Measurements from ENCODE around the gene INPP5D. TPM values are rescaled to one million over a fixed set of nuclear protein-coding genes. Genes with fewer than 3 reads are reported as not detected.

The INPP5D gene
- total RNA-seq, 2 experiments from 2014 or later: 157 to 163 TPM

DNA sequence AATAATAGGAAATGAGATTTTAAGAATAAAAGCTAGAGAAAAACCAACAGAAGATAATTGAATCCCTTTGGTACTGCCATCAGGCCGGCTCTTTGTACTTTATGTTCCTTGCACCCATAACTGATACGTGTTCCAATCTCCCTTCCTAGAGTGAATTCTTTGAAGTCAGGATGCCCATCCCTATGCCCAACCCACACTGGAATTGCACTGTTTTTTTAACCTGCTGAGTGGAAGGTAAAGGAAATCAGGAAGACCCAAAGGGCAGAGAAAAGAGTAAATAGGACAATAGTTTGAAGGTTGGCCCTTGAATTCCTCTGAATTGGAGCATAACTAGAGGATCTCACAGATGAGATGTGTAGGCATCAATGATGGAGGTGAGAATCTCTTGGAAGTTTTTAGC lies 187.0 kb downstream of the INPP5D start:
- ChIA-PET POLR2A (interaction anchor here (0.8 to 1.4 kb wide), 4 partner anchors 12 to 21 kb away, joined by 3 to 5 read pairs (median 4); no protein-coding TSS in a partner anchor), CTCF (interaction anchor here (0.5 to 1.0 kb wide), 2 partner anchors 12 to 16 kb away, joined by 3 to 5 read pairs; no protein-coding TSS in a partner anchor)
- Mint-ChIP-seq H3K27ac (peak overlapping the region; percentile 91), H3K27me3 (no peaks in the 10 kb centered on the region), H3K9me3 (no peaks in the 10 kb centered on the region), H3K4me1 (peaks cover 60% of the 10 kb centered on the region), H3K4me3 (no peak overlapping the region), H3K36me3 (ENCODE audit: low read depth) (peaks cover 2% of the 10 kb centered on the region)
- no peak for DNase-seq

GRCh38 chr2:233247744-233248143 lies 187.6 kb downstream of the INPP5D start:
- H3K27ac Mint-ChIP-seq: peak overlapping the region; percentile 91
- H3K4me1 Mint-ChIP-seq: peaks cover 56% of the 10 kb centered on the region
- no peaks in the 10 kb centered on the region for H3K27me3 Mint-ChIP-seq
- no peaks in the 10 kb centered on the region for H3K9me3 Mint-ChIP-seq
- H3K4me3 Mint-ChIP-seq: no peak overlapping the region
- CTCF ChIA-PET: interaction anchor here (1.0 kb wide), 1 partner anchor 17 kb away, joined by 3 read pairs; no protein-coding TSS in a partner anchor
- DNase-seq: peak; percentile 64
- POLR2A ChIA-PET: interaction anchor here (1.0 to 1.4 kb wide), 2 partner anchors 13 to 17 kb away, joined by 3 to 4 read pairs; no protein-coding TSS in a partner anchor
- peaks cover 7% of the 10 kb centered on the region for H3K36me3 Mint-ChIP-seq (ENCODE audit: low read depth)

GRCh38 chr2:233248999-233249398 lies 188.9 kb downstream of the INPP5D start:
- DNase-seq: no peak
- peak overlapping the region; percentile 9 for H3K4me3 Mint-ChIP-seq
- CTCF ChIA-PET: interaction anchor here (0.8 to 4.7 kb wide), 4 partner anchors 17 to 189 kb away, joined by 3 to 86 read pairs (median 4); partner anchors contain the start of gene INPP5D
- peaks cover 60% of the 10 kb centered on the region for H3K4me1 Mint-ChIP-seq
- H3K27me3 Mint-ChIP-seq: no peaks in the 10 kb centered on the region
- no peaks in the 10 kb centered on the region for H3K9me3 Mint-ChIP-seq
- H3K36me3 Mint-ChIP-seq (ENCODE audit: low read depth): peaks cover 18% of the 10 kb centered on the region
- POLR2A ChIA-PET: interaction anchor here (0.7 to 5.3 kb wide), 11 partner anchors 9 to 698 kb away, joined by 3 to 56 read pairs (median 4); partner anchors contain the start of genes EIF4E2 and TIGD1
- H3K27ac Mint-ChIP-seq: peak overlapping the region; percentile 80

DNA sequence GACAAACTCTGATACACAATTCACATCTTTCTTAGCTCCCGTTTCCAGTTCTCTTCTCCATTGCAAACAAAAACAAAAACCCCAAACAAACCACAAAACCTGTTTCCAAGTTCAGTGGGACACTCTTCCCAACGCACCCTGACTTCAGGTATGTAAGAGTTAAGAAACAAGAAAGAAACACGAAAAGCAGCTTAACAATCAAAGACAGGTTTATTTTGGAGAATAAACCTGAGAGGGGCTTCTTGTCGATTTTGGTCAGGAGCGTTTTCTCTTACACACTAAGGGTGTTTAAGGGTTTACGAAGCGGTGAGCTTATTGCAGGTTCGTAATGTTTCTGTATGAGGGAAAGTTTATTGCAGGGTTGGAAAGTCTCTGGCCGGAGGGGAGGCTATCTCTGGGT lies 190.4 kb downstream of the INPP5D start:
- no peaks in the 10 kb centered on the region for H3K27me3 Mint-ChIP-seq
- H3K4me1 Mint-ChIP-seq: peaks cover 68% of the 10 kb centered on the region
- H3K4me3 Mint-ChIP-seq: peak overlapping the region; percentile 87
- ChIA-PET POLR2A (interaction anchor here (0.9 to 5.3 kb wide), 15 partner anchors 8 to 189 kb away, joined by 3 to 56 read pairs (median 5); partner anchors contain the start of gene INPP5D), CTCF (interaction anchor here (0.8 to 4.7 kb wide), 24 partner anchors 9 to 441 kb away, joined by 3 to 86 read pairs (median 5); partner anchors contain the start of gene INPP5D)
- no peaks in the 10 kb centered on the region for H3K9me3 Mint-ChIP-seq
- DNase-seq: no peak
- H3K27ac Mint-ChIP-seq: peak overlapping the region; percentile 95
- peaks cover 30% of the 10 kb centered on the region for H3K36me3 Mint-ChIP-seq (ENCODE audit: low read depth)

GRCh38 chr2:233250985-233251305 lies 190.8 kb downstream of the INPP5D start:
- Mint-ChIP-seq H3K4me1 (peaks cover 72% of the 10 kb centered on the region), H3K27me3 (no peaks in the 10 kb centered on the region), H3K9me3 (no peaks in the 10 kb centered on the region), H3K36me3 (ENCODE audit: low read depth) (peaks cover 34% of the 10 kb centered on the region), H3K4me3 (peak overlapping the region; percentile 87), H3K27ac (peak overlapping the region; percentile 95)
- POLR2A ChIA-PET: interaction anchor here (0.9 to 5.3 kb wide), 25 partner anchors 9 to 398 kb away, joined by 3 to 56 read pairs (median 5); partner anchors contain the start of gene INPP5D
- no peak for DNase-seq
- CTCF ChIA-PET: interaction anchor here (0.8 to 4.7 kb wide), 24 partner anchors 9 to 441 kb away, joined by 3 to 86 read pairs (median 5); partner anchors contain the start of gene INPP5D

- peak within 1 kb of the TSS; percentile 87 for H3K4me3 Mint-ChIP-seq
- ChIA-PET CTCF (interaction anchor here (0.5 to 4.7 kb wide), 28 partner anchors 10 to 441 kb away, joined by 3 to 86 read pairs (median 5); partner anchors contain the start of gene INPP5D), POLR2A (interaction anchor here (0.7 to 5.3 kb wide), 25 partner anchors 9 to 399 kb away, joined by 3 to 56 read pairs (median 4); partner anchors contain the start of gene INPP5D)
- H3K4me1 Mint-ChIP-seq: peaks cover 73% of the 10 kb centered on the region
- no peaks in the 10 kb centered on the region for H3K9me3 Mint-ChIP-seq
- peaks cover 39% of the 10 kb centered on the region for H3K36me3 Mint-ChIP-seq (ENCODE audit: low read depth)
- H3K27me3 Mint-ChIP-seq: no peaks in the 10 kb centered on the region
- peak; percentile 97 for DNase-seq
- peak within 1 kb of the TSS; percentile 95 for H3K27ac Mint-ChIP-seq
These were observed 191.4 kb downstream of the INPP5D start, which contains the start of gene ATG16L1 for GRCh38 chr2:233251306-233252116. Gene ATG16L1 (plus strand): TSS chr2:233251673. CDS start chr2:233251828, 155 bp downstream.

- H3K4me1 Mint-ChIP-seq: peaks cover 69% of the 10 kb centered on the region
These were observed 192.1 kb downstream of the INPP5D start for GRCh38 chr2:233252227-233252626.

GRCh38 chr2:233255151-233255550 lies 195.0 kb downstream of the INPP5D start:
- Mint-ChIP-seq H3K9me3 (no peaks in the 10 kb centered on the region), H3K4me3 (peak overlapping the region; percentile 15), H3K36me3 (ENCODE audit: low read depth) (peaks cover 71% of the 10 kb centered on the region), H3K4me1 (peaks cover 72% of the 10 kb centered on the region), H3K27me3 (no peaks in the 10 kb centered on the region), H3K27ac (peak overlapping the region; percentile 34)
- DNase-seq: no peak
- POLR2A ChIA-PET: interaction anchor here (2.0 to 6.2 kb wide), 2 partner anchors 13 to 195 kb away, joined by 8 to 49 read pairs; partner anchors contain the start of gene INPP5D
- CTCF ChIA-PET: interaction anchor here (1.0 to 1.8 kb wide), 3 partner anchors 8 to 15 kb away, joined by 3 to 5 read pairs (median 5); no protein-coding TSS in a partner anchor

More at GRCh38 chr2:233252227-233252626, 192.1 kb downstream of the INPP5D start:
- ChIA-PET CTCF (interaction anchor here (0.9 to 4.7 kb wide), 9 partner anchors 11 to 192 kb away, joined by 3 to 86 read pairs (median 7); partner anchors contain the start of gene INPP5D), POLR2A (interaction anchor here (0.7 to 5.3 kb wide), 15 partner anchors 11 to 191 kb away, joined by 3 to 56 read pairs (median 6); partner anchors contain the start of gene INPP5D)
- peak overlapping the region; percentile 87 for H3K4me3 Mint-ChIP-seq
- H3K36me3 Mint-ChIP-seq (ENCODE audit: low read depth): peaks cover 44% of the 10 kb centered on the region
- H3K27me3 Mint-ChIP-seq: no peaks in the 10 kb centered on the region
- H3K9me3 Mint-ChIP-seq: no peaks in the 10 kb centered on the region
- peak overlapping the region; percentile 95 for H3K27ac Mint-ChIP-seq
- no peak for DNase-seq

GRCh38 chr2:233256048-233256447 lies 195.9 kb downstream of the INPP5D start:
- H3K27me3 Mint-ChIP-seq: no peaks in the 10 kb centered on the region
- CTCF ChIA-PET: interaction anchor here (1.3 kb wide), 1 partner anchor 12 kb away, joined by 3 read pairs; no protein-coding TSS in a partner anchor
- H3K4me1 Mint-ChIP-seq: peaks cover 72% of the 10 kb centered on the region
- no peak for DNase-seq
- H3K4me3 Mint-ChIP-seq: no peak overlapping the region
- POLR2A ChIA-PET: interaction anchor here (6.2 kb wide), 1 partner anchor 12 kb away, joined by 49 read pairs; no protein-coding TSS in a partner anchor
- H3K27ac Mint-ChIP-seq: peak overlapping the region; percentile 21
- no peaks in the 10 kb centered on the region for H3K9me3 Mint-ChIP-seq
- H3K36me3 Mint-ChIP-seq (ENCODE audit: low read depth): peaks cover 80% of the 10 kb centered on the region

Other genes starting within 250 kb of the INPP5D start
- gene SNORC, start 190.1 kb upstream of the INPP5D start, total RNA-seq: 1 to 10 TPM; 1.3 to 1.9 TPM
- gene NGEF, start 47.1 kb upstream of the INPP5D start, total RNA-seq: under 1 TPM; 0.48 to 0.58 TPM
- gene NEU2, start 27.7 kb upstream of the INPP5D start, total RNA-seq: not detected
- 10 to 100 TPM; 55.9 to 58.9 TPM for gene ATG16L1, start 191.3 kb downstream of the INPP5D start, total RNA-seq
- gene SAG, start 247.5 kb downstream of the INPP5D start, total RNA-seq: under 1 TPM in 1 of 2 experiments, not detected in 1; 0.10 TPM